B cell (primary cell): ENCODE measurements around the gene AADACL3. TPM values are rescaled to one million over a fixed set of nuclear protein-coding genes. Genes with fewer than 3 reads are reported as not detected.

Source experiments
- ATAC-seq: fragments of 200-7000 bp; cut with Tn5 transposase; one replicate; pipeline ENCODE4 v1.10.0; 2021; ENCODE audit warnings: low read depth, mild to moderate bottlenecking, moderate number of reproducible peaks, moderate library complexity
- CTCF ChIA-PET: fragments of 350-600 bp; sonication (Branson Sonifier 250); formaldehyde crosslinking; loops from one replicate; lab custom pipeline; 2021; ENCODE audit warnings: antibody characterized with exemption, inconsistent platforms; lab: Charles Lee
- POLR2A ChIA-PET: fragments of 350-600 bp; sonication (Branson Sonifier 250); formaldehyde crosslinking; loops from one replicate; lab custom pipeline; 2021; ENCODE audit warnings: antibody characterized with exemption; lab: Charles Lee
- DNase-seq: peaks from one replicate; pipeline ENCODE4 v3.0.0; 2013
- H2AFZ ChIP-seq: 2 replicates; pipeline ENCODE4 v1.6.1; 2012; ENCODE audit warnings: mild to moderate bottlenecking, low read depth, low read length; ENCODE audit not compliant: insufficient read depth, poor library complexity, severe bottlenecking
- H3K27ac ChIP-seq, 2 donors: 1 replicate in 1 of 2; 2 replicates in 1 of 2; pipeline ENCODE4 v1.5.1; 2012 to 2013; ENCODE audit warnings: low read length in 2 of 2, mild to moderate bottlenecking in 2 of 2, moderate library complexity in 1 of 2
- H3K27me3 ChIP-seq, 4 experiments: fragments of 200-600 bp in 1 of 4; sonication (generic) in 1 of 4; replicated peaks in 1 of 4; 1 replicate in 2 of 4; 2 replicates in 2 of 4; pipeline versions ENCODE4 v1.6.1 to v1.7.0; 2013 to 2016; ENCODE audit warnings: low read length in 3 of 4, mild to moderate bottlenecking in 2 of 4, mixed read lengths in 1 of 4, moderate library complexity in 1 of 4; ENCODE audit not compliant: insufficient read depth in 4 of 4, control insufficient read depth in 3 of 4; ENCODE audit errors: control extremely low read depth in 1 of 4
- H3K36me3 ChIP-seq, 2 experiments: replicated peaks in 1 of 2; 1 replicate in 1 of 2; 2 replicates in 1 of 2; pipeline versions ENCODE4 v1.6.1 to v1.7.1; 2013; ENCODE audit warnings: low read length in 1 of 2; ENCODE audit not compliant: insufficient read depth in 2 of 2, control insufficient read depth in 1 of 2; ENCODE audit errors: control extremely low read depth in 1 of 2, extremely low read depth in 1 of 2
- H3K4me1 ChIP-seq, 2 donors: fragments of 200-600 bp in 1 of 2; sonication (generic) in 1 of 2; 1 replicate in 1 of 2; 2 replicates in 1 of 2; pipeline versions ENCODE4 v1.5.1 to v1.6.1; 2013 to 2017; ENCODE audit warnings: low read length in 2 of 2; ENCODE audit not compliant: control insufficient read depth in 2 of 2, insufficient read depth in 2 of 2
- H3K4me2 ChIP-seq: replicated peaks from 2 replicates; pipeline ENCODE3; 2012; ENCODE audit warnings: mild to moderate bottlenecking, low read depth, low read length; ENCODE audit not compliant: poor library complexity, severe bottlenecking
- H3K4me3 ChIP-seq, 5 experiments: fragments of 200-600 bp in 1 of 5; sonication (generic) in 1 of 5; 1 replicate in 3 of 5; 2 replicates in 2 of 5; pipeline versions ENCODE4 v1.5.1 to v1.7.0; 2011 to 2016; ENCODE audit warnings: low read length in 4 of 5, mild to moderate bottlenecking in 4 of 5, low read depth in 2 of 5, control low read depth in 1 of 5, moderate library complexity in 1 of 5; ENCODE audit not compliant: insufficient read depth in 1 of 5; ENCODE audit errors: control extremely low read depth in 1 of 5, extremely low read depth in 1 of 5
- H3K79me2 ChIP-seq: fragments of 200-600 bp; sonication (generic); one replicate; pipeline ENCODE4 v1.6.0; 2016; ENCODE audit warnings: low read length; ENCODE audit not compliant: control insufficient read depth, insufficient read depth
- H3K9ac ChIP-seq: fragments of 200-600 bp; sonication (generic); 2 replicates; pipeline ENCODE4 v1.6.1; 2017; ENCODE audit warnings: mild to moderate bottlenecking, low read length, moderate library complexity
- H3K9me3 ChIP-seq, 3 donors: one replicate each; pipeline versions ENCODE4 v1.6.1 to v1.7.1; 2013; ENCODE audit warnings: low read length in 2 of 3; ENCODE audit not compliant: control insufficient read depth in 2 of 3, insufficient read depth in 1 of 3; ENCODE audit errors: control extremely low read depth in 1 of 3
- H4K20me1 ChIP-seq: 2 replicates; pipeline ENCODE4 v1.6.0; 2012; ENCODE audit warnings: mild to moderate bottlenecking, low read length; ENCODE audit not compliant: insufficient read depth, control insufficient read depth, poor library complexity, severe bottlenecking
- H3K27ac Mint-ChIP-seq: one replicate; pipeline ENCODE4 v1.8.0; 2021; ENCODE audit warnings: mixed read lengths
- H3K27me3 Mint-ChIP-seq: one replicate; pipeline ENCODE4 v1.8.0; 2021; ENCODE audit warnings: mixed read lengths
- H3K4me1 Mint-ChIP-seq: one replicate; pipeline ENCODE4 v1.8.0; 2021; ENCODE audit warnings: mixed read lengths
- H3K4me3 Mint-ChIP-seq: one replicate; pipeline ENCODE4 v1.8.0; 2021; ENCODE audit warnings: mixed read lengths
- H3K9me3 Mint-ChIP-seq: one replicate; pipeline ENCODE4 v1.8.0; 2022; ENCODE audit warnings: mixed read lengths; ENCODE audit not compliant: insufficient read depth
- EZH2 ChIP-seq: IDR thresholded peaks from 2 replicates; pipeline ENCODE4 v1.6.1; 2012; ENCODE audit warnings: borderline replicate concordance, low read depth, mild to moderate bottlenecking, moderate library complexity, low read length; ENCODE audit not compliant: insufficient read depth, poor library complexity, severe bottlenecking
- WGBS: methylation state at CpG from one replicate; pipeline ENCODE4 v1.1.5; 2013; ENCODE audit warnings: missing lambda C conversion rate; ENCODE audit not compliant: insufficient coverage; 5-methylcytosine and 5-hydroxymethylcytosine counted together
- intact Hi-C: fragments of 100-400 bp; cut with micrococcal nuclease; formaldehyde crosslinking; loops from one replicate; pipeline ENCODE4 v1.10.0; 2022
- polyA plus RNA-seq: library from polyadenylated mRNA; depleted of rRNA; stranded (reverse); fragments of >200 nt; gene quantifications from 2 replicates; pipeline ENCODE4 v1.2.3, GENCODE V29; 2012
- total RNA-seq, 2 donors: library from RNA; stranded (reverse); fragments of 120-200 nt in 1 of 2; gene quantifications; 1 replicate in 1 of 2; 2 replicates in 1 of 2; pipeline versions ENCODE4 v1.2.3 to v1.2.4, GENCODE V29; 2013 to 2022
- TF ChIP-seq, protein P1 (sequence below): fragments of 200-600 bp; IDR thresholded peaks from one replicate; pipeline ENCODE4 v1.8.0; 2022; ENCODE audit warnings: antibody characterized with exemption, mild to moderate bottlenecking

The AADACL3 gene
- total and polyA plus RNA-seq, 2 donors (not counting 1 experiment from before 2014, with no cell fraction given) = not detected

DNA sequence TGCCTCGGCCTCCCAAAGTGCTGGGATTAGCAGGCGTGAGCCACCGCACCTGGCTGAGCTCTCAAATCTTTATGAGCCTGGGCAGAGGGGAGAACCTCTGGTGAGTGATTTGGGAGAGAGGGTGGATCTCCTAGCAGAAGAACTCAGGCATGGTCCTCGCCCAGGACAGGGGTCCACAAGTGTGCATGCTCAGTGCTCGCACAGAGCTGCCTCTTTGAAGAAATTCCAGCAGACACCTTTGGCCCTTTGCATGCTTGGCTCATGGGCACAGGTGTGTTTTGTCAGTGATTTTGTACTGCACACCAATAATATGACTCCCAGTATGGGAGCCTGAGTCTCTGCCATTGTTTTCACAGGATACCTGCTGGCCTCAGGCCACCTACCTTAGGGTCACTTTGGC lies 45.9 kb downstream of the AADACL3 start:
- H3K9me3 ChIP-seq = no peaks in the 10 kb centered on the region
- ChIA-PET POLR2A (no interaction called here), CTCF (no interaction called here)
- peaks cover 13% of the 10 kb centered on the region for H3K27me3 Mint-ChIP-seq
- H3K4me1 ChIP-seq = no peaks in the 10 kb centered on the region
- WGBS = 82% methylated on average over 5 of the region's 5 CpGs
- H3K27ac ChIP-seq = no peak overlapping the region
- no peaks in the 10 kb centered on the region for H4K20me1 ChIP-seq
- H3K27me3 ChIP-seq = no peaks in the 10 kb centered on the region
- no peak overlapping the region for H3K27ac Mint-ChIP-seq
- no peaks in the 10 kb centered on the region for H3K36me3 ChIP-seq
- no peak for ATAC-seq
- no peak overlapping the region for H3K4me2 ChIP-seq
- no peak overlapping the region for H3K9ac ChIP-seq
- no peak overlapping the region for H3K4me3 Mint-ChIP-seq
- intact Hi-C loops = no loop called here
- no peak overlapping the region for H3K4me3 ChIP-seq
- no peaks in the 10 kb centered on the region for H3K4me1 Mint-ChIP-seq
- H3K79me2 ChIP-seq = no peaks in the 10 kb centered on the region
- TF ChIP-seq, protein P1, sequence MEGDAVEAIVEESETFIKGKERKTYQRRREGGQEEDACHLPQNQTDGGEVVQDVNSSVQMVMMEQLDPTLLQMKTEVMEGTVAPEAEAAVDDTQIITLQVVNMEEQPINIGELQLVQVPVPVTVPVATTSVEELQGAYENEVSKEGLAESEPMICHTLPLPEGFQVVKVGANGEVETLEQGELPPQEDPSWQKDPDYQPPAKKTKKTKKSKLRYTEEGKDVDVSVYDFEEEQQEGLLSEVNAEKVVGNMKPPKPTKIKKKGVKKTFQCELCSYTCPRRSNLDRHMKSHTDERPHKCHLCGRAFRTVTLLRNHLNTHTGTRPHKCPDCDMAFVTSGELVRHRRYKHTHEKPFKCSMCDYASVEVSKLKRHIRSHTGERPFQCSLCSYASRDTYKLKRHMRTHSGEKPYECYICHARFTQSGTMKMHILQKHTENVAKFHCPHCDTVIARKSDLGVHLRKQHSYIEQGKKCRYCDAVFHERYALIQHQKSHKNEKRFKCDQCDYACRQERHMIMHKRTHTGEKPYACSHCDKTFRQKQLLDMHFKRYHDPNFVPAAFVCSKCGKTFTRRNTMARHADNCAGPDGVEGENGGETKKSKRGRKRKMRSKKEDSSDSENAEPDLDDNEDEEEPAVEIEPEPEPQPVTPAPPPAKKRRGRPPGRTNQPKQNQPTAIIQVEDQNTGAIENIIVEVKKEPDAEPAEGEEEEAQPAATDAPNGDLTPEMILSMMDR = no peak
- TF ChIP-seq EZH2 = no peak
- H2AFZ ChIP-seq = no peak overlapping the region
- H3K9me3 Mint-ChIP-seq = no peaks in the 10 kb centered on the region
- no peak for DNase-seq

DNA sequence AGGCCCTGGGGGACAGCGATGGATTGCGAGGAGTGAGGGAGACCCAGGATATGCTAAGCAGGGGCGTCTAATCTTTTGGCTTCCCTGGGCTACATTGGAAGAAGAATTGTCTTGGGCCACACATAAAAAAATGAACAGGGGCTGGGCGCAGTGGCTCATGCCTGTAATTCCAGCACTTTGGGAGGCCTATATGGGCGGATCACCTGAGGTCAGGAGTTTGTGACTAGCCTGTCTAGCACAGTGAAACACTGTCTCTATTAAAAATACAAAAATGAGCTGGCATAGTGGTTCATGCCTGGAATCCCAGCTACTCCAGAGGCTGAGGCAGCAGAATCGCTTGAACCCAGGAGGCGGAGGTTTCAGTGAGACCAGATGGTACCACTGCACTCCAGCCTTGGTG lies 46.9 kb downstream of the AADACL3 start:
- Mint-ChIP-seq H3K4me3 (no peak overlapping the region), H3K9me3 (no peaks in the 10 kb centered on the region), H3K27me3 (peaks cover 14% of the 10 kb centered on the region), H3K4me1 (no peaks in the 10 kb centered on the region), H3K27ac (no peak overlapping the region)
- no peaks in the 10 kb centered on the region for H3K79me2 ChIP-seq
- intact Hi-C loops = no loop called here
- DNase-seq (no peak), ATAC-seq (no peak)
- H3K9me3 ChIP-seq = no peaks in the 10 kb centered on the region
- TF ChIP-seq EZH2 = no peak
- TF ChIP-seq, protein P1 = no peak
- POLR2A ChIA-PET = no interaction called here
- H3K4me1 ChIP-seq = no peaks in the 10 kb centered on the region
- no peak overlapping the region for H3K27ac ChIP-seq
- H3K4me2 ChIP-seq = no peak overlapping the region
- 92% methylated on average over 6 of the region's 7 CpGs for WGBS
- no peak overlapping the region for H3K4me3 ChIP-seq
- no peaks in the 10 kb centered on the region for H3K36me3 ChIP-seq
- no peak overlapping the region for H3K9ac ChIP-seq
- no peaks in the 10 kb centered on the region for H4K20me1 ChIP-seq
- H2AFZ ChIP-seq = no peak overlapping the region
- CTCF ChIA-PET = no interaction called here
- no peaks in the 10 kb centered on the region for H3K27me3 ChIP-seq
